Neuronal stem cell (in vitro differentiated cells): ENCODE measurements around the gene PPP1R15B. TPM values are rescaled to one million over a fixed set of nuclear protein-coding genes. Genes with fewer than 3 reads are reported as not detected.

Experiments
- small RNA-seq: library from polyadenylated mRNA; stranded (forward); fragments of <200 nt; extraction: miRNeasy Mini kit (QIAGEN cat#:217004); gene quantifications from one replicate; pipeline ENCODE3, GENCODE V24; 2013; ENCODE audit not compliant: insufficient read depth

The PPP1R15B gene

Small RNA genes within 50 kb of the gene (small RNA-seq; reads per million reads assigned to genes)
- not detected for gene AL606489.2
